Measurements from ENCODE around the gene CACNA1B. TPM values are rescaled to one million over a fixed set of nuclear protein-coding genes. Genes with fewer than 3 reads are reported as not detected.

CACNA1B gene
- total and polyA plus RNA-seq, 2 donors (not counting 1 experiment from before 2014, with no cell fraction given) = 0.15 TPM; not detected in 1

GRCh38 chr9:138045541-138046490, 168.2 kb downstream of the CACNA1B start:
- intact Hi-C loops (cut with micrococcal nuclease) = no loop called here

More at GRCh38 chr9:138045541-138046490, 168.2 kb downstream of the CACNA1B start:
- no peak for DNase-seq
- TF ChIP-seq EZH2 (IDR thresholded peaks at IDR 0.05; ENCODE audit: borderline replicate concordance, insufficient read depth, low read depth, low read length, poor library complexity, severe bottlenecking) (no peak), CTCF (IDR thresholded peaks at IDR 0.05) (no peak)
- H3K9me3 ChIP-seq (ENCODE audit: control extremely low read depth in 1 of 3, control insufficient read depth in 2 of 3, insufficient read depth in 1 of 3, low read length in 2 of 3) = no peaks in the 10 kb centered on the region
- Mint-ChIP-seq H3K27ac (no peak overlapping the region), H3K9me3 (ENCODE audit: insufficient read depth) (no peaks in the 10 kb centered on the region), H3K4me3 (no peak overlapping the region), H3K27me3 (peaks cover 30% of the 10 kb centered on the region), H3K4me1 (no peaks in the 10 kb centered on the region)
- 77% methylated on average over 20 of the region's 28 CpGs for WGBS (ENCODE audit: insufficient coverage)
- no peaks in the 10 kb centered on the region for H3K36me3 ChIP-seq (replicated peaks in 1 of 2; ENCODE audit: control extremely low read depth in 1 of 2, control insufficient read depth in 1 of 2, extremely low read depth in 1 of 2, insufficient read depth in 2 of 2, low read length in 1 of 2)
- H3K9ac ChIP-seq (ENCODE audit: low read length) = no peak overlapping the region
- no peak overlapping the region for H3K27ac ChIP-seq (ENCODE audit: low read length in 2 of 2)
- H3K4me2 ChIP-seq (replicated peaks; ENCODE audit: low read depth, low read length, poor library complexity, severe bottlenecking) = no peak overlapping the region
- ChIA-PET POLR2A (no interaction called here), CTCF (no interaction called here)
- no peaks in the 10 kb centered on the region for H4K20me1 ChIP-seq (ENCODE audit: control insufficient read depth, insufficient read depth, low read length, poor library complexity, severe bottlenecking)
- no peaks in the 10 kb centered on the region for H3K27me3 ChIP-seq (replicated peaks in 1 of 4; ENCODE audit: control extremely low read depth in 1 of 4, control insufficient read depth in 3 of 4, insufficient read depth in 4 of 4, low read length in 3 of 4)
- no peak for ATAC-seq (ENCODE audit: low read depth)
- H3K4me3 ChIP-seq (ENCODE audit: control extremely low read depth in 1 of 5, extremely low read depth in 1 of 5, insufficient read depth in 1 of 5, low read depth in 2 of 5, low read length in 4 of 5) = no peak overlapping the region
- no peak overlapping the region for H2AFZ ChIP-seq (ENCODE audit: insufficient read depth, low read depth, low read length, poor library complexity, severe bottlenecking)
- H3K79me2 ChIP-seq (ENCODE audit: control insufficient read depth, insufficient read depth, low read length) = no peaks in the 10 kb centered on the region
- H3K4me1 ChIP-seq (ENCODE audit: control insufficient read depth in 2 of 2, insufficient read depth in 2 of 2, low read length in 2 of 2) = no peaks in the 10 kb centered on the region
